Stimulated activated CD8-positive, alpha-beta memory T cell treated with anti-CD3 and anti-CD28 coated beads, Interleukin-4, amount 100 ng/mL, for 4 hours (primary cell): ENCODE data around the gene SLC22A17.
A peak's percentile ranks its signal among the peaks of the same experiment; 100 is the strongest.

Experiments
- DNase-seq, 2 donors: peaks; one replicate each; pipeline ENCODE4 v3.0.0-alpha.2; 2020; ENCODE audit warnings: low read depth in 2 of 2, low spot score in 1 of 2

SLC22A17 gene

DNA sequence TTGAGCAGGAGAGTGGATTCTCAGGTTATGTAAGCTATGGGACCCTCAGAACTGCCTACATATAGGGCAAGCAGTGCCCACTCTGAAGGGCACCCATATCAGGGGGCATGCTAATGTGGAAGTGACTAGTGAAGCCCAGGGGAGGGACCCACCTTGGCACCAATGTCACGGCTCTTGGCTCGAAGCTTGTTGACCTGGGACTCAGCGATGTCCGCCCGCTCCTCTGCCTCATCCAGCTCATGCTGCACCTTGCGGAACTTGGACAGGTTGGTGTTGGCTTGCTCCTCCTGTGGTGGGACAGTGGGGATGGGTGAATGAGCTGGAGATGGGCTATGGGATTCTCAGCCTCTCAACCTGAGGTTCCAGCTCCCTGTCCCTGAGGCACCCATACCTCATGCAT is 29.6 kb upstream of the SLC22A17 start:
- DNase-seq = no peak

DNA sequence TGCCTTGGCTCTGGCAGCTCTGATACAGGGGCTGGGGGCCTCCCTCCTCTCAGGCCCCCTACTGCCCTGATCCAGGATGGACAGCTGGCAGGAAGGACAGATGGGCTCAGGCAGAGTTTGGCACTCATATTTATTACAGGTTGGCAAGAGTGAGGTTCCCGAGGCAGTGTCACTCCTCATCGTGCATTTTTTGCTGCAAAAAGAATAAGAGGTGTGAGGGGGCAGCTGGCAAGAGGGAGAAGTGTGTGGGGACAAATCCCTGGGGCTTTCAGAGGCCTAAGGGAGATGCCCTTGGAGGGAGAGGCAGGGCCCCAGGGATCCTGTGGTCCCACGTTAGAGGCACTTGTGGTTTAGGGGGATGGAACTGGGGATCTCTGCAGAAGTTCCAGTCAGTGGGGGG is 29.2 kb upstream of the SLC22A17 start:
- DNase-seq = no peak

DNA sequence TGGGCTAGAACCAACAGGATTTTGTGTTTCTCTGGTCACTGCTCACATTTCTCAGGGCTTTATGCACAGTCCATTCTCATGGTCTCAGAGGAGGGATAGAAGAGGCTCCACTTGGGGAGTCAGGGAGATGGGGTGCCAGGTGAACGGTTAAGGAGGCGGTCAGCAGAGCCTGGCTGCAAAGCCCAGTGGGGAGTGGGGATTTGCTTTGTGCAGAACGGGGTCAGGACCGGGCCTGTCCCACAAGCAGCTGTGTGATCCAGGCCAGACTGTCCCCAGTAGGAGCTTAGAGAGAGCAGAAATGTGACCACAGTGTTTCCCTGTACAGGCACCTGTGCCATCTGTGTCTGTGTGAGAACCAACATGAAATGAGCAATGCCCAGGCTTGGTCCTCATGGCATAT is 28.3 kb upstream of the SLC22A17 start:
- DNase-seq = no peak

DNA sequence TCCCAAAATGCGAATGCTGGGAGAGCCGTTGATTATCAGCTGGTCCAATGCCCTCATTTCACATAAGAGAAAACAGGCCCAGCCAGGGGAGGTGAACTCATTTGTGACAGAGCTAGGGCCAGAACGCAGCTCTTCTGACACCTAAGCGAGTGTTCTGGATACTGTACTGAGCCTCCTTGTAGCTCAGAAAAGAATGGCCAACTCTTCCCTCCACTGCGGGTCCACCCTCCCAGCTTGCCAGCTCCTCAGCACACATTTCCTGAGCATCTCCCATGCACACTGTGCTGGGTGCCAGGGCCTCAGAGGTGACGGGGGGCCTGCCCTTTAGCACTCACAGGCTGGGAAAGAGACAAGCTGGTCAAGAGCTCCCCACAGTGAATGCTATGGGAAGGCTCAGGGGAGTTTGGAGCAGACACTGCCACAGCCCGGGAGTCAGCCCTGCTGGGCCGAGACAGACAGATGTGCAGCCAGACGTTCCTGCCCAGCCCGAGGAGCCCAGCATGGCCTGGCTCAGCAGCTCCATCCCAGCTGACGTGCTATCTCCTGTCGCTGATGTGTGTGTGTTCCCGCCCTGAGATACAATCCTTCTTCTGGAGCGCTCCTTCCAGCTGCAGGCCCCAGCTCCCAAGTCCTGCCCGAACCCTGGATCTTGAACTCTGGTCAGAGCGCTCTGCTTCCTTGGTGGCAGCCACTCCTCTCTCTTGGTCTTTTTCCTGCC is 27.7 kb upstream of the SLC22A17 start:
- DNase-seq = no peak

DNA sequence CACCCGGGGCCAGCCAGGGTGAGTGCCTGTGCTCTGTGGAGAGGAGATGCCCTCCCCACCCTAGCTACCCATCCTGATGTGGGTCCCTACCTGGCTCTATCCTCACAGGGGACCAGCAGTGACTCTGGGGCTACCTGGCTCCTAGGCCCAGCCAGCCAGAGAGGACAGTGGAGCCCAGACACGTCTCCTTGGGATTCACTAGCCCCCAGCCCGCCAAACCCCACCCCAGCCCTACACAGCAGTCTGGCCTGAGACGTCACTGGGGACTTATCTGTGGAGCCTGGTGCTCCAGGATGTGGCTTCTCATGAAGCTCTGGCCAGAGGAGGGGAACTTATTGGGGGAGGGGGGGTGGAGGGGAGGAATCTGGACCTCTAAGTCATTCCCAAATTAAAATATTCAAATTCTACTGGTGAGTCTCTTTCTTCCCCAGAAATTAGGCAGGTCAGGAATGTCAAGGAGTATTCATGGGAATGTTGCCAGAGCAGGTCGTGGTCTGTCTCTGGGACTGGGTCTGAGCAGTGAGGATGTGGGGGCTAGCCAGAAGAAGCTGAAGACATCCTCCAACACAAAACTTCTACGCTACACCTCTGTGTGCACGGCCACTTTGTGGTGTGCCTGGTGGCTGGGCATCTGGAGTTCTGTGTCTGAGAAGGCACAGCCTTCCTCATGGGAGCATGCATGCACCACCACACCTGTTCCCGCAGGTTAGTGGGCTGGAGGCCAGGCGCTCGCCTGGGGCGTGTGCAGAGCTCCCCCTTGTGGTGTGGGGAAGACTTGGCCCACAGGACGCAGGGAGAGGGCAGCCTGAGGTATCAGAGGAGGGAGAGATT is 26.9 kb upstream of the SLC22A17 start:
- peak; percentile 25 to 27 for DNase-seq

DNA sequence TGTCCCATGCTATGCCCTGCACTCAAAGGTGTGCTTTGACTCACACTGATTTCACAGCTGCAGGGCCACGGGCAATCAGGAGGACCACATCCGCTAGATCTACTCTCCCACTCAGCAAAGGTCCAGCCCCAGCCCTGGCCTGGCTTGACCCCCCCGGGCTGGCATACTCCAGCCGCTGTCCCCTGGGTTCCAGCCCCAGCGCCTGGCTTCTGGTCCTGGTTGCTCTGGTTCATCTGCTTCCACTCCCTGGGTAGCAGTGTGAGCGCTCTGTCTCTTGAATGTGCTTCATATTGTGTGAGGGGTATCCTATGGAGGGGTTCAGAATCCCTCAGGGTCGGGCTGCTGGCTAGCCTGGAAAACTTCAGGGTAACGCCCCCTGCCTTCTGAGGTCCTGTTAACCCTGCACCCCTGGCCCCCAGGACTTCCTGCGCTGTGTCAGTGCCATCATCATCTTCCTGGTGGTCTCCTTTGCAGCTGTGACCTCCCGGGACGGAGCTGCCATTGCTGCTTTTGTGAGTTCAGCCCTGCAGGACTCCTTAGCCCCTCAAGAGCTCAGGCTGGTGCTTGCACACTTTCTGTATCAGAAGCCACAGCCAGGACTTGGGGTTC is 26.0 kb upstream of the SLC22A17 start:
- DNase-seq = no peak

DNA sequence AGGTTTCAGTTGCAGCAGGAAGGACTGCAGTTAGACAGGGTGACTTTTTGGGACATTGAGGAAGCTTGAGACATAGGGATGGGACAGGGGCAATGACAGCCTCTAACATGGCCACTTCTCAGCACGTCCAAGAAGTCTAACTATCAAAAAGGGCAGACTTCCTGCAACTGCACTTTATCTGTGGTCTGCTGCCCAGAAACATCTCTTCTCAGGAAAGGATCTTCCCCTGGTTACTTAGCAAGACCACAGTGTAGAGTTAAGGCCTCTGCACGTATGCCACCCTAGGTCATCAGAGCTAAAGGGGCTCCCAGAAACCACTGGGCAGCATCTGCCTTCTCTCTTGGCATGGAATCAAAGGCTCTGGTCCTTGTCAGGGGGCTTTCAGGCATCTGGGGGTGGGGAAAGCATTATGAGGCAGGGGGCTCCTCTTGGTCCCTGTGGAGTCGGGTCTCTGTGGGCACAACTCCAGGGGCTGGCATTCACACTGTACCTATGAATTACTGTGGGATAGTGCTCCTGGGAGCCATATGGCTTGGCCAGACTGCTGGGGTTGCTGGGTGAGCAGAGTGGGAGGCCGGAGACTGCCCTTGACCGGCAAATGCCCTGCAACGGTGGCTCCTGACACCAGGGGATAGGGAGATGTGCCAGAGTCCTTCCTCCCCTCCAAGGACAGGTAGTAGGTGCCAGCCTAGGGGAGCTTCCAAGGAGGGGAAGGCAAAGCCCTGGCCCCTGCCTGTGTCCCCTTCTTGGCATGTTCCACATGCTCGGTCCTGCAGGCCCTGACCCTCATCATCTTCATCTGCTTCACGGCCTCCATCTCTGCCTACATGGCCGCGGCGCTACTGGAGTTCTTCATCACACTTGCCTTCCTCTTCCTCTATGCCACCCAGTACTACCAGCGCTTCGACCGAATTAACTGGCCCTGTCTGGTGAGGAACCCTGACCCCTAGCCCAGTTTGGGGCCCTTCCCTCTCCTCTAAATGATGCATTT is 25.2 kb upstream of the SLC22A17 start:
- DNase-seq = no peak

DNA sequence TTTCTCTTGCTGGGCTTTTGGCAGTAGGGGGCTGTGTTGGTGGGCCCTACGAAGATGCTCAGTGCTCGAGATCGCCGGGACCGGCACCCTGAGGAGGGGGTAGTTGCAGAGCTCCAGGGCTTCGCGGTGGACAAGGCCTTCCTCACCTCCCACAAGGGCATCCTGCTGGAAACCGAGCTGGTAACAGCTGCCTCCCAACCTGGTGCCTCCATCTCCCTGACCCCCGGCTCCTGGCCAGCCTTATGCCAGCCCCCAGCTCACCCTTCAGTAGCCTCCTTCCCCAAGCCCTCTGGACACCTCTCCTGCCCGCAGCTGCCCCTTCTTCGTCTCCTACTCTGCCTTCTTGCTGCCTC is 24.5 kb upstream of the SLC22A17 start:
- DNase-seq = no peak

DNA sequence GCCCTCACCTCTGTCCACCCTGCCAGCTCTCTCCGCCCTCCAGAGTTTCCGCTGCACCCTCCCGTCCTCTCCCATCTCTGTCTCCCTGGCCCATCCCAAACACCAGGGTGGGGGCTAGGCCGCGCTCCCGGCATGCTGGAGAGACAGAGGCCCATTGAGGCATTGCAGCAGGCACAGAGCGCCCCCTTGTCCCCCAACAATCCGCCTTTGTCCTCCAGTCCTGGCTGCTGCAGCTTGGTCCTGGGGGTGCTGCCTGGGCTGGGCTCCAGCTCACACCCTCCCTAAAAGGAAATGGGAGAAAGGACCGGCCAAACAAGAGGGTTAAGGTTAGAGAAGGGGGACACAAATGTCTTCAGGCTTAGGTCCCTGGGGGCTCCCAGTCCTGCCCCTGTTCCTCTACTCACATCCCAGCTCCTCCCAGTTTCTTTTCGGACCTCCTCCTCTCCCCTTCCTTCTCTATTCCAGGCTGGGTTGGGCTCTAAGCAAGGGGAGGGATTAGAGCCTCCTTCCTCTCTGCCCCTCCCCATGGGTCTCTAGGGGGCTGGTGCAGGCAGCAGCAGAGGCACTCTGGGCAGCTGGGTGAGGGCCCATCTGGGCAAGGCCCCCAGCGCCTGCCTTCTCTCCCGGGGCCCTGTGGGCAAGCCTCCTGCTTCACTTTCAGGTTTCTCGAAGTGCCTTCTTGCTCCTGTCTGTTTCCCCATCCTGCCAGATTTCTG is 24.0 kb upstream of the SLC22A17 start, which contains the start of gene CMTM5:
Gene CMTM5, plus strand, starts transcription at position 565 of the 716 bp plus-strand sequence. CDS start 206 bp downstream, outside the sequence.
- no peak for DNase-seq

DNA sequence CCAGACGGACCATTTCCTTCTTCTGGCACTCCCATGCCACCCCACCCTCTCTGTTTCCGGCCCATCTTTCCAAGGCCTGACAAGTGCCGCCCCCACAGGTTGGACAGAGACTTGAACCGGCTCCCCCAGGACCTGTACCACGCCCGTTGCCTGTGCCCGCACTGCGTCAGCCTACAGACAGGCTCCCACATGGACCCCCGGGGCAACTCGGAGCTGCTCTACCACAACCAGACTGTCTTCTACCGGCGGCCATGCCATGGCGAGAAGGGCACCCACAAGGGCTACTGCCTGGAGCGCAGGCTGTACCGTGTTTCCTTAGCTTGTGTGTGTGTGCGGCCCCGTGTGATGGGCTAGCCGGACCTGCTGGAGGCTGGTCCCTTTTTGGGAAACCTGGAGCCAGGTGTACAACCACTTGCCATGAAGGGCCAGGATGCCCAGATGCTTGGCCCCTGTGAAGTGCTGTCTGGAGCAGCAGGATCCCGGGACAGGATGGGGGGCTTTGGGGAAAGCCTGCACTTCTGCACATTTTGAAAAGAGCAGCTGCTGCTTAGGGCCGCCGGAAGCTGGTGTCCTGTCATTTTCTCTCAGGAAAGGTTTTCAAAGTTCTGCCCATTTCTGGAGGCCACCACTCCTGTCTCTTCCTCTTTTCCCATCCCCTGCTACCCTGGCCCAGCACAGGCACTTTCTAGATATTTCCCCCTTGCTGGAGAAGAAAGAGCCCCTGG is 23.0 kb upstream of the SLC22A17 start:
- no peak for DNase-seq

DNA sequence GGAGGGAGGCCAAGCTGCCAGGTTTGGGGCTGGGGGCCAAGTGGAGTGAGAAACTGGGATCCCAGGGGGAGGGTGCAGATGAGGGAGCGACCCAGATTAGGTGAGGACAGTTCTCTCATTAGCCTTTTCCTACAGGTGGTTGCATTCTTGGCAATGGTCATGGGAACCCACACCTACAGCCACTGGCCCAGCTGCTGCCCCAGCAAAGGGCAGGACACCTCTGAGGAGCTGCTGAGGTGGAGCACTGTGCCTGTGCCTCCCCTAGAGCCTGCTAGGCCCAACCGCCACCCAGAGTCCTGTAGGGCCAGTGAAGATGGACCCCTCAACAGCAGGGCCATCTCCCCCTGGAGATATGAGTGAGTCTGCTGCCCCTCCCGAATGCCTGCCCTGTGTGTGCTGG is 20.4 kb upstream of the SLC22A17 start:
- no peak for DNase-seq

DNA sequence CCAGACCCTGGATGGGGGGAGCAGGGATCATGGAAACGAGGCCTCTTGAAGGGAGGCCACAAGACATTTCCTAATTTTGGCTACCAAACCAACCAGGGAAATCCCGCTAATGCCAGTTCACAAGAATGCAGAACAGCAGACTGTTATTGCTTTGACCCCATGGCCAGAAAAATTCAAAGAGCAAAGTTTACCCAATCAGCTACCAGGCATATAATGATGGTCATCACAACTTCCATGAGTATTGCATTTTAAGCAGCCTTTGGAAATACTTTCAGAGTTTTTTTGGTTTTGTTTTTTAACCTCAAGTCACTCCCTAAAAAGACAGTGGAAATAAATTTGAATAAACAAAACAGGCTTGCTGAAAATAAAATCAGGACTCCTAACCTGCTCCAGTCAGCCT is 19.8 kb upstream of the SLC22A17 start, which contains the start of gene IL25:
Gene IL25, plus strand, starts transcription at position 301 of the 400 bp plus-strand sequence.
- DNase-seq = no peak

DNA sequence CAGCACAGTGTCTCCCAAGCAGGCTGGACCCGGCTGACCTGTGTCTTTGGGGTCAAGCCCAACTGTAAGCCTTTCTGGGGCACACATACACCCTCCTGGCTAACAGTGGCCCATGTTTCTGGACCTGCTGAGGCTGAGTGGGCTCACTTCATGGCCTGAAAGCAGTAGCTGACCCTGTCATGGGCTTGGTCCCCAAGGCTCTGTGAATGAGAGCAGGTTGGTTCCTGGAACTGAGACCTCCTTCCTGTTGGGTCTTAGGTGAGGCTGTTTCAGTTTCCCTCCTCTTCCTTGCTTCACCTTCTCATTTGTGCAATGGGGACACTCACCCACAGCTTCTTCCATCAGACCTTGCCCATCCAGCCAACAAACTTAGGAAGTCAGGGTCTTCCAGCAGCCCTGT is 19.2 kb upstream of the SLC22A17 start:
- DNase-seq = no peak

DNA sequence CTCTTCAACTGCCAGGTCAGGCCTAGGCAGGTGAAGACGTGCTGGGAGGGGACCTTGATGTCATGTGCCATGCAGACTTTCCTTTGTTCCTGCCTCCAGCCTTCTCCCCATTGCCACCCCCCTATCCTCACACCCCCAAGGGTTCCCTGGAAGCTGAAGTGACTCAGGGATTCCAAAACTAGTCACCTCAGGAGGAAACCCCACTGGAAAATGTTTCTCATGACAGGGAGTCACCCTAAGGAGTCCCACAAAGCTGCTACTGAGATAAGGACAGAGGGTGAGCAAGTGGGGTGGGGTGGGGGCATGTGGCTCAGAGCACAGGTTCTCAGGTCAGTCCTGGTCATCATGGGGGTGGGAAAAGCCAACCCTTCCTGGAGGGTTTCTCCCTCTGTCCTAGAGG is 17.5 kb upstream of the SLC22A17 start:
- DNase-seq = no peak

DNA sequence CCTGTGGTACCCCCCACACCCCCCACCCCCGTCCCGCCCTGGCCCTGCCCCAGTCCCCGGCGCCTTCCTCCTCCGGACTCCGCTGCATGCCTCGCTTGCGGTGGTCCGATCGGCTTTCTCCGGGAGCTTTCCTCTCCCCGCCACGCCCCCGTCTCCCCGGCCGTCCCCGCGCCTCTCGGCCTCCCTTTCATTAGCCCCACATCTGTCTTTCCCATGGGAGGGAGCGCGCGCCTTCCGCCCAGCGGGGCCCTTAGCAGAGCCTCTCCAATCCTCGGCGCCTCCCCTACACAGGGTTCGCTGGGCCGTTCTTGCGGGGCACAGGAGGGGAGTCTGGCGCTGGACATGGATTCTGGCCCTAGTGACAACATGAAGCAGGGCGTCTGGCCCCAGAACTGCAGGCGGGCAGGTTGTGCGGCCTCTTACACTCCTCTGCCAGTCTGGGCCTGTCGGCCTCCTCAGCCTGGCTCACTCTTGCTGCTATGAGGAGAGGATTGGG is 13.8 kb upstream of the SLC22A17 start:
- DNase-seq = no peak

DNA sequence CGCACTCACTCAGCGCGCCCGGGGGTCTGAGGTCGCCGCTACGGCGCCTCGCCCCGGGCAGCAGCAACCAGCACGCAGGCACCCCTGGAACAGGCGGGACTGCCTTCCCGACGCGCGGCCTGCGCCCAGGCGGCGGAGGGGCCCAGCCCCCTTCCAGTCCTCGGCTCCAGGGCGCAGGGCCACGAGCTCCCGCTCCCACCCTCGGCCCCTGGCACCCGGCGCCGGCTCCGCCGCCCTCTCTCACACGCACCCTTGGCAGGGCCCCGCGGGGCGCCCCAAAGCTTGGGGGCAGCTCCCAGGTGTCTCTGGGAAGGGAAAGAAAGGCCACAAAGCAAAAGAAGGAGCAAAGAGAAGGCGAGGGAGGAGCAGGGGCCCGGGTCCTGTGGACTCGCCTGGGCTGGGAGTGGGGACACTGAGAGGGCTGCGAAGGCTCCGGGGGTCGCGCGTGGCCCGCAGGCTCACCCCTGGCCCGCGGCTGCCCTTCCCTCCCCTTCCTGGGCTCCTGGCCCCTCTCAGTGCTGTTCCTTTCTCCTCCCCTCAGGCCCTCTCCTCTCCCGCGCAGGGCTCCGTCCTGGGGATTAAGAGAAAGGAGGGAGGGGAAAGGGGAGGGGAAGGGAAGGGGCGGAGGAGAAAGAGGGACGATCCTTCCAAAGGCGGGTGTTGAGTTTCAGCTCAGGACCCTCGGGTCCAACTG is 13.2 kb upstream of the SLC22A17 start:
- DNase-seq = no peak

DNA sequence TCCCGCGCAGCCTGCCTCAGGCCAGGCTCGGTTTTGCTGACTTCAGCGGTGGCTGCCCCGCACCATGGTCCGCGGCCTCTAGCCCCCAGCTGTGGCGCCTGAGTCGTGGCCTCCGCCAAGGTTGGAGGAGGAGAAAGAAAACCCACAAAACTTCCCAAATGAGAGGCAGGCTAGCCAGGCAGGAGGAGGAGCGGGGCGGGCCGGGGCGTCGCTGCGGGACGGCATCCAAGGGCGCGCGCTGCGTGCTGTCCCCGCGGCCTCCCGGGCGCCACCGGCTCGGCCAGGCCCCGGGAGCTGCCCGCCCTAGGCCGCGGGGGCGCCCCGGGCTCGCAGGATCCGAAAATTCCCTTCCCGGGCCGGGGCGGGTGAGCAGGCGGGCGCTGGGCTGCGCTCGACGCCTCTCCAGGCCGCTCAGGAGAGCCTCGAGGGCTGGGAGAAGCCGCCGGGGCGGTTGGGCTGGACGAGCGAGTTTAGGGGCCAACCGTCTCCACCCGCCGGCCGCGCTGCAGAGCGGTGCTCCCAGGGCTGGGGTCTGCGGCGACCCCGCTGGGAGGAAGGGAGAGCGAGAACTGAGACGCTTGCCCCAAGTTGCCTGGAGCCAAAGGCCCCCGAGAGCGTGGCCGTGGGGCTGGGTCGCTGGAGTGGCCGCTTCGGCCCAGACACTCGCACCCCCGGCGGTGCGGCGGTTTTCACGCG is 12.5 kb upstream of the SLC22A17 start, which contains the start of gene EFS:
Gene EFS, minus strand, starts transcription at position 137 of the 696 bp plus-strand sequence. CDS start 147 bp downstream, outside the sequence.
- no peak for DNase-seq
